Astrocyte (in vitro differentiated cells and primary cell): ENCODE measurements around the gene PPP3CA.

Source experiments
- EZH2 ChIP-seq: IDR thresholded peaks from 2 replicates; pipeline ENCODE4 v1.6.1; 2012; ENCODE audit warnings: mild to moderate bottlenecking, low read length, inconsistent platforms; ENCODE audit not compliant: insufficient read depth
- TF ChIP-seq, protein P1 (sequence below): IDR thresholded peaks from 2 replicates; pipeline ENCODE4 v1.5.1; 2011; ENCODE audit warnings: low read depth, mild to moderate bottlenecking, inconsistent platforms, low read length, moderate library complexity; ENCODE audit not compliant: insufficient read depth

- TF ChIP-seq, protein P1, sequence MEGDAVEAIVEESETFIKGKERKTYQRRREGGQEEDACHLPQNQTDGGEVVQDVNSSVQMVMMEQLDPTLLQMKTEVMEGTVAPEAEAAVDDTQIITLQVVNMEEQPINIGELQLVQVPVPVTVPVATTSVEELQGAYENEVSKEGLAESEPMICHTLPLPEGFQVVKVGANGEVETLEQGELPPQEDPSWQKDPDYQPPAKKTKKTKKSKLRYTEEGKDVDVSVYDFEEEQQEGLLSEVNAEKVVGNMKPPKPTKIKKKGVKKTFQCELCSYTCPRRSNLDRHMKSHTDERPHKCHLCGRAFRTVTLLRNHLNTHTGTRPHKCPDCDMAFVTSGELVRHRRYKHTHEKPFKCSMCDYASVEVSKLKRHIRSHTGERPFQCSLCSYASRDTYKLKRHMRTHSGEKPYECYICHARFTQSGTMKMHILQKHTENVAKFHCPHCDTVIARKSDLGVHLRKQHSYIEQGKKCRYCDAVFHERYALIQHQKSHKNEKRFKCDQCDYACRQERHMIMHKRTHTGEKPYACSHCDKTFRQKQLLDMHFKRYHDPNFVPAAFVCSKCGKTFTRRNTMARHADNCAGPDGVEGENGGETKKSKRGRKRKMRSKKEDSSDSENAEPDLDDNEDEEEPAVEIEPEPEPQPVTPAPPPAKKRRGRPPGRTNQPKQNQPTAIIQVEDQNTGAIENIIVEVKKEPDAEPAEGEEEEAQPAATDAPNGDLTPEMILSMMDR, result no peak
- TF ChIP-seq EZH2, result no peak
These were observed 164.1 kb downstream of the PPP3CA start for GRCh38 chr4:101183221-101183620.
